ENCODE measurements around the gene SRGAP2C.
"Not testable (repeated sequence)": the region's sequence is repeated elsewhere in the genome, so short reads cannot be mapped to it uniquely, and the experiment has no call there.

- TF ChIP-seq POLR2AphosphoS5 (IDR thresholded peaks at IDR 0.05; ENCODE audit: borderline replicate concordance, low read depth, low read length); EZH2 (IDR thresholded peaks at IDR 0.05); FOXP2 (optimal IDR thresholded peaks at IDR 0.05; ENCODE audit: control extremely low read depth, extremely low read length, insufficient read depth): not testable (repeated sequence)
Measured at GRCh38 chr1:121200985-121201981, 16.5 kb downstream of the SRGAP2C start.
